Endothelial cell (in vitro differentiated cells): ENCODE measurements around the gene SLC35F4. TPM values are rescaled to one million over a fixed set of nuclear protein-coding genes. Genes with fewer than 3 reads are reported as not detected.

Experiments
- DNase-seq: peaks from one replicate; pipeline ENCODE4 v3.0.0; 2021; ENCODE audit warnings: low spot score
- H3K27ac Mint-ChIP-seq: one replicate; pipeline ENCODE4 v1.8.0; 2021; ENCODE audit warnings: mixed read lengths, inconsistent platforms; ENCODE audit not compliant: unreplicated experiment
- H3K27me3 Mint-ChIP-seq: one replicate; pipeline ENCODE4 v1.8.0; 2021; ENCODE audit warnings: mild to moderate bottlenecking, moderate library complexity, mixed read lengths, inconsistent platforms; ENCODE audit not compliant: unreplicated experiment
- H3K36me3 Mint-ChIP-seq: one replicate; pipeline ENCODE4 v1.8.0; 2021; ENCODE audit warnings: mild to moderate bottlenecking, low read depth, mixed read lengths, inconsistent platforms; ENCODE audit not compliant: unreplicated experiment
- H3K4me1 Mint-ChIP-seq: one replicate; pipeline ENCODE4 v1.8.0; 2021; ENCODE audit warnings: mild to moderate bottlenecking, mixed read lengths, inconsistent platforms; ENCODE audit not compliant: unreplicated experiment
- H3K4me3 Mint-ChIP-seq: one replicate; pipeline ENCODE4 v1.8.0; 2021; ENCODE audit warnings: mild to moderate bottlenecking, mixed read lengths, inconsistent platforms; ENCODE audit not compliant: unreplicated experiment
- H3K9me3 Mint-ChIP-seq: one replicate; pipeline ENCODE4 v1.8.0; 2021; ENCODE audit warnings: mixed read lengths, inconsistent platforms; ENCODE audit not compliant: unreplicated experiment
- total RNA-seq: library from RNA; stranded (reverse); fragmentation: NEBNext Ultra II Directional; extraction: Animal tissue kit (Norgen Biotek cat#: 25700); gene quantifications from one replicate; pipeline ENCODE4 v1.2.1, GENCODE V29; 2021; ENCODE audit not compliant: unreplicated experiment
- TF ChIP-seq, protein P1 (sequence below): fragments of 200-600 bp; sonication (generic); IDR thresholded peaks from one replicate; pipeline ENCODE4 v1.5.0; 2021; ENCODE audit warnings: antibody characterized with exemption; ENCODE audit not compliant: unreplicated experiment

Gene SLC35F4
- total RNA-seq, 1 donor from 2014 or later = not detected

DNA sequence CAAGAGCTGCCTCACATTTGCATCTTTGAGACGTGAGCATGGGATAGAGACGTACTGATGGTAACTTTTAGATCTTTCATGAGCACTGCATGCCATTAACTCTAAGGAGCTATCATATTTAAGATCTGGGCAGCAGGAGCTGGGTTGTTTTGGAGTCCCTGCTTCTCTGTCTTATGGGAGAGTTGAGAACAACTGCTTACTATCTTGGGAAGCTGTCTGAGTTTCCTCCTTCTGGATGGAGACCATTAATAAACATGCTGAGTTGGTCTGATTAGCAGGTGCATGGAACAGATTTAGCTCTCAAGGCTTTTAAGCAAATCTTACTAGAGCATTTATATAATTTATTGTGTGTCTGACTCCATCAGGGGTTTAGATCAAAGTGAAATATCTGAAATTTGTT is 252.9 kb downstream of the SLC35F4 start:
- TF ChIP-seq, protein P1, sequence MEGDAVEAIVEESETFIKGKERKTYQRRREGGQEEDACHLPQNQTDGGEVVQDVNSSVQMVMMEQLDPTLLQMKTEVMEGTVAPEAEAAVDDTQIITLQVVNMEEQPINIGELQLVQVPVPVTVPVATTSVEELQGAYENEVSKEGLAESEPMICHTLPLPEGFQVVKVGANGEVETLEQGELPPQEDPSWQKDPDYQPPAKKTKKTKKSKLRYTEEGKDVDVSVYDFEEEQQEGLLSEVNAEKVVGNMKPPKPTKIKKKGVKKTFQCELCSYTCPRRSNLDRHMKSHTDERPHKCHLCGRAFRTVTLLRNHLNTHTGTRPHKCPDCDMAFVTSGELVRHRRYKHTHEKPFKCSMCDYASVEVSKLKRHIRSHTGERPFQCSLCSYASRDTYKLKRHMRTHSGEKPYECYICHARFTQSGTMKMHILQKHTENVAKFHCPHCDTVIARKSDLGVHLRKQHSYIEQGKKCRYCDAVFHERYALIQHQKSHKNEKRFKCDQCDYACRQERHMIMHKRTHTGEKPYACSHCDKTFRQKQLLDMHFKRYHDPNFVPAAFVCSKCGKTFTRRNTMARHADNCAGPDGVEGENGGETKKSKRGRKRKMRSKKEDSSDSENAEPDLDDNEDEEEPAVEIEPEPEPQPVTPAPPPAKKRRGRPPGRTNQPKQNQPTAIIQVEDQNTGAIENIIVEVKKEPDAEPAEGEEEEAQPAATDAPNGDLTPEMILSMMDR = no peak
- no peak overlapping the region for H3K4me3 Mint-ChIP-seq

DNA sequence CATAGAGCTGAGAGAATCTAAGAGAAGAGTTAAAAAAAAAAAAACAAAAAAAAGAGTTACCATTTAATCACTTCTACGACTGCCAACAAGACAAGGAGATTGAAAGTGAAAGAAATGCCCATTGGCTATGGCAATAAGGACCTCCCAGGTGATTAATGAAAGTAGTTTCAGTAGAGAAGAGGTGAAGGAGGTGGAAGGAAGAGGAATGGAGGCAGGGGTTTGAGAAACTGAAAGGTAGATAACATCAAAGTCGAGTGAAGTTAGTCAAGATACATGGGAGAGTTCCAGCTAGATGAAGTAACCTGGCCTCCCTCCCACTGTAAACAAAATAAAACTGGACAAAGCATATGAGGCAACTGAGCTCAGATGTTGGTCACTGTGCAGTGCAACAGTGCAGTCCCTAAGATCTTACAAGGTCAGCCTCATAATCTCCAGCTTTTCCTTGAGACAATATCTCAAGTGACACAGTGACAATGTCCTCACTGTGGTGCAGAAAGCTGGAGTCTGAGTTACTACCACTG is 254.3 kb downstream of the SLC35F4 start:
- no peak overlapping the region for H3K27ac Mint-ChIP-seq
- H3K4me3 Mint-ChIP-seq = no peak overlapping the region
- no peaks in the 10 kb centered on the region for H3K36me3 Mint-ChIP-seq
- H3K4me1 Mint-ChIP-seq = no peaks in the 10 kb centered on the region
- no peaks in the 10 kb centered on the region for H3K9me3 Mint-ChIP-seq
- peaks cover 2% of the 10 kb centered on the region for H3K27me3 Mint-ChIP-seq
- TF ChIP-seq, protein P1 = no peak
- DNase-seq = no peak

More for the DNA sequence above, 252.9 kb downstream of the SLC35F4 start:
- no peak for DNase-seq
- H3K4me1 Mint-ChIP-seq = no peaks in the 10 kb centered on the region
- H3K27me3 Mint-ChIP-seq = peaks cover 2% of the 10 kb centered on the region
- no peaks in the 10 kb centered on the region for H3K9me3 Mint-ChIP-seq
- H3K36me3 Mint-ChIP-seq = no peaks in the 10 kb centered on the region
- no peak overlapping the region for H3K27ac Mint-ChIP-seq

DNA sequence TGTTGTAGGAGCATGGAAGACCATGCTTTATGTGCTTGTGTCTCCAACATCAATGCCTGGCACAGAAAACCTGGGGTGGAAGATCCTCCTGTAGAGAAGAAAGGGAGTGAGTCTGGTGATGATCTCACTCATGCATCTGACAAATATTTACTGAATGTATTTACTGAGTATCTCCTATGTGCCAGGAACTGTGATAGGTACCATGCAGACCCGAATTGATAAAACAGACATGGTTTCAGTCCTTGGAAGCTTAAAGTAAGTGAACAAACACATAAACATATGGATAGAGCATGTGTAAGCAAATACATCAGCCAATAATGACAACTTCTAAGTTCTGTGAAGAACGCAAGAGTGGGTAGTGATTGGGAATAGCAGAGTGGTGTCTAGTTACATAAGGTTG is 255.3 kb downstream of the SLC35F4 start:
- H3K9me3 Mint-ChIP-seq = no peaks in the 10 kb centered on the region
- H3K36me3 Mint-ChIP-seq = no peaks in the 10 kb centered on the region
- H3K27ac Mint-ChIP-seq = no peak overlapping the region
- no peak for DNase-seq
- H3K27me3 Mint-ChIP-seq = peaks cover 2% of the 10 kb centered on the region
- H3K4me1 Mint-ChIP-seq = no peaks in the 10 kb centered on the region
- TF ChIP-seq, protein P1 = no peak
- H3K4me3 Mint-ChIP-seq = no peak overlapping the region

DNA sequence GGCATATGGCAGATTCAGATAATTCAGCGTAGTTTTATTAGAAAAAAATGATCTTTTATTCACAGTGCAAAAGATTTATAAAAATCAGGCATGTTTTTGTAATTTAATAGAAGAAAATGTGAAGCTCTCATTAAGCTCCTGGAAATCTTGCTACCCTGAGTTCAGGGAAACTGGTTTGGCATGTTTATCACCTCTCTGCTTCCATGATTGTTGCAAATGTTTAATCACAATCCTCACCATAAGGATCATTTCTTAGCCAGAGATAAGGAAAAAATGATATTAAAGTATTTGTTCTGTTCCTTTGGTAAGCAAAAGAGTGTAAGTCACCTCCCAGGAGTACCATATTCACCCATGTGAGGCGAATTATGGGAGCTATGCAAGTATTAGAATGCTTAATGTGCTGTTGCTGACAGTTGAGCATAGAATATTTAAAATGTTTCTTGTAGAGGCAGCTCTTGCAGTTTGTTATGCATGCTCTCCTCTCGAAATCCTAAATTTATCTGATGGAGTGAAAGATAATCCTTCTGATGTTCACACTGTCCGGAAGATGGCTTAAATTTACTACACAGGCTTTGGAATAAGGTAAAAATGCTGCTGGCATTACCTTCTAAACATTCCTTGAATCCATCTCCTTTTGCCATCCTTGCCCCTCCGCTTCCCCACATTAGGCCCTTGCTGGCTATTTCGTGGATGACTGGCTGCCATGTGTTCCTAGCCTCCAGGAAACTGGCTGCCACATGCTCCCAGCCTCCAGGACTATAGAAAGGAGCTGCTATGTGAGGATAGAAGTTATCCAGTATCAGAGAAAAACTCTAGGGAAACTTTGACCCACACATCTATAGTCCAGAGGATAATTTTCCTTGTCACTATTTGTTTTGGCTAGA is 256.5 kb downstream of the SLC35F4 start:
- no peak overlapping the region for H3K4me3 Mint-ChIP-seq
- no peaks in the 10 kb centered on the region for H3K36me3 Mint-ChIP-seq
- no peaks in the 10 kb centered on the region for H3K9me3 Mint-ChIP-seq
- H3K27ac Mint-ChIP-seq = no peak overlapping the region
- peaks cover 2% of the 10 kb centered on the region for H3K27me3 Mint-ChIP-seq
- H3K4me1 Mint-ChIP-seq = no peaks in the 10 kb centered on the region
- TF ChIP-seq, protein P1 = no peak
- DNase-seq = no peak

DNA sequence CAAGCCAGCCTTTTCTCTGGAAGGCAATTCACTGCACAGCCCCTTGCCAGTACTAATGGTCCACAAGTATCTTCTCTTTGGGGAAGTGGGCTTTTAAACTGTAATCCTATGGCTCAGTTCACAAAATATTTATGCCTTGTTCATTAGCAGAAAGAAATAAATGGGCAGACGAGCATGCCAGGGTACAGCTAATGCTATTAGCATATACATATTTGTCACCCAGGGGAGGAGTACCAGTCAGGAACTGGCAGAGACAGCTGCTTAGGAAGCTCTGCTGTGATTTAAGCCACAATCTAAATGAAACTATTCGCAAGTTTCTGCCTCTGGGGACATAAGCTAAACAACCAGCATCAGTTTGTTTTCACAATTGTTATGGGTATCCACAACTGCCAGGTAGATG is 258.8 kb downstream of the SLC35F4 start:
- DNase-seq = no peak
- H3K4me1 Mint-ChIP-seq = no peaks in the 10 kb centered on the region
- no peaks in the 10 kb centered on the region for H3K9me3 Mint-ChIP-seq
- no peaks in the 10 kb centered on the region for H3K36me3 Mint-ChIP-seq
- peaks cover 2% of the 10 kb centered on the region for H3K27me3 Mint-ChIP-seq
- no peak overlapping the region for H3K4me3 Mint-ChIP-seq
- TF ChIP-seq, protein P1 = no peak
- no peak overlapping the region for H3K27ac Mint-ChIP-seq
